Hindlimb muscle (tissue), 1 donor: ENCODE measurements around the gene CAPN10. TPM values are rescaled to one million over a fixed set of nuclear protein-coding genes. Genes with fewer than 3 reads are reported as not detected.
"Not testable (repeated sequence)": the region's sequence is repeated elsewhere in the genome, so short reads cannot be mapped to it uniquely, and the experiment has no call there.

ENCODE experiments used
- DNase-seq: peaks from one replicate; pipeline ENCODE4 v3.0.0-alpha.2; 2013
- polyA plus RNA-seq: library from polyadenylated mRNA; unstranded; fragments of 120-200 nt; gene quantifications from one replicate; pipeline ENCODE4 v1.2.1, GENCODE V29; 2013; ENCODE audit not compliant: insufficient read length

CAPN10 gene, protein sequence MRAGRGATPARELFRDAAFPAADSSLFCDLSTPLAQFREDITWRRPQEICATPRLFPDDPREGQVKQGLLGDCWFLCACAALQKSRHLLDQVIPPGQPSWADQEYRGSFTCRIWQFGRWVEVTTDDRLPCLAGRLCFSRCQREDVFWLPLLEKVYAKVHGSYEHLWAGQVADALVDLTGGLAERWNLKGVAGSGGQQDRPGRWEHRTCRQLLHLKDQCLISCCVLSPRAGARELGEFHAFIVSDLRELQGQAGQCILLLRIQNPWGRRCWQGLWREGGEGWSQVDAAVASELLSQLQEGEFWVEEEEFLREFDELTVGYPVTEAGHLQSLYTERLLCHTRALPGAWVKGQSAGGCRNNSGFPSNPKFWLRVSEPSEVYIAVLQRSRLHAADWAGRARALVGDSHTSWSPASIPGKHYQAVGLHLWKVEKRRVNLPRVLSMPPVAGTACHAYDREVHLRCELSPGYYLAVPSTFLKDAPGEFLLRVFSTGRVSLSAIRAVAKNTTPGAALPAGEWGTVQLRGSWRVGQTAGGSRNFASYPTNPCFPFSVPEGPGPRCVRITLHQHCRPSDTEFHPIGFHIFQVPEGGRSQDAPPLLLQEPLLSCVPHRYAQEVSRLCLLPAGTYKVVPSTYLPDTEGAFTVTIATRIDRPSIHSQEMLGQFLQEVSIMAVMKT
- 16.7 TPM for polyA plus RNA-seq

DNA sequence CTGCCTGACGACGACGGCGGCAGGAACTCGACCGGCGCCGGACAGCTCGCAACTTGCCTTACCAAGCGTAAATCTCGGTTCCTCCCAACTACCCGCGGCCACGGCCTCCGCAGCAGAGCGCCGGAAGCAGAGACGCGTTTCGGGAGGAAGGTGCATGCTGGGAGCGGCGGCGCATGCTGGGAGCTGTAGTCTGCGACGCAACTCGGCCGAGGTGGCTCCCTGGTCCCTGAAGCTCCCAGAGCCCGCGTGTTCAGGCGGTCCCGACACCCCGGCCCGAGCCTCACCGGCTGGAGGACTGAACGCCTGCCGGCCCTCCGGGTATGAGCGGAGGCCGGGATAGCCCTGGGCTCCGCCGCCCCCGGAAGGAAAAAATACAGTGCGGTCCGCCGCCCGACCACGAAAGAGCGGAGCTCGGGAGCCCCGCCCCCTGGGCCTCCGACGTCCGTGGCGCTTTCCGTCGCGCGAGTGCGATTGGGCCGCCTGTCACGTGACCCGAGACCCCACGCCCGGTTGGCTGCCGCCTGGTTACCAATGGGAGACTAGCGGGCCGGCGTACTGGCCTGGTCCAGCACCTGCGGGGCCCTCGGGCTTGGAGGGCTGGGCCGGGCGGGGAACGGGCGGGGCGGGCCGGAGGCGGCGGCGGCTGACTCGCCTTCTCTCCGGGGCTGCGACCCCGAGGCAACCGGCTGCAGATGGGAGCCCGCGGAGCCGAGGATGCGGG, at the start of gene CAPN10:
CAPN10 (plus strand) TSS at position 537 of the 721 bp plus-strand sequence; CDS start at position 715, 178 bp downstream.
- peak; percentile 98 for DNase-seq

DNA sequence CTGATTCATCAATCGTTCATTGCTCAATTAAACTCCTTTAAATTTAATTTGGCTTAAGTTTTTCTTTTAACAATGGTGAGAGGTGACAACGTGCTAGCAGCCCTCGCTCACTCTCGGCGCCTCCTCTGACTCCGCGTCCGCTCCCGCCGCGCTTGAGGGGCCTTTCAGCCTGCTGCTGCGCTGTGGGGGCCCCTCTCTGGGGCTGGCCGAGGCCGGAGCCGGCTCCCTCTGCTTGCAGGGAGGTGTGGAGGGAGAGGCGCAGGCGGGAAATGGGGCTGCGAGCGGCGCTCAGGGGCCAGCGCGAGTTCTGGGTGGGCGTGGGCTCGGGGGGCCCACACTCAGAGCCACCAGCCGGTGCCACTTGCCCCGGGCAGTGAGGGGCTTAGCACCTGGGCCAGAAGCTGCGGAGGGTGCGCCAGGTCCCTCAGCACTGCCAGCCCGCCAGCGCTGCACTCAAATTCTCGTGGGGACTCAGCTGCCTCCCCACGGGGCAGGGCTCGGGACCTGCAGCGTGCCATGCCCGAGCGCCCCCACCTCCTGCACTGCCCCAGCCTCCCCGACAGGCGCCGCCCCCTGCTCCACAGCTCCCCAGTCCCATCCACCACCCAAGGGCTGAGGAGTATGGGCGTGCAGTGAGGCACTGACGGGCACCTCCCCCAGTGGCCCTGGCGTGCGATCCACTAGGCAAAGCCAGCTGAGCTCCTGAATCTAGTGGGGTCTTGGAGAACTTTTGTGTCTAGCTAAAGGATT, 48.3 kb upstream of the CAPN10 start:
- DNase-seq = no peak

DNA sequence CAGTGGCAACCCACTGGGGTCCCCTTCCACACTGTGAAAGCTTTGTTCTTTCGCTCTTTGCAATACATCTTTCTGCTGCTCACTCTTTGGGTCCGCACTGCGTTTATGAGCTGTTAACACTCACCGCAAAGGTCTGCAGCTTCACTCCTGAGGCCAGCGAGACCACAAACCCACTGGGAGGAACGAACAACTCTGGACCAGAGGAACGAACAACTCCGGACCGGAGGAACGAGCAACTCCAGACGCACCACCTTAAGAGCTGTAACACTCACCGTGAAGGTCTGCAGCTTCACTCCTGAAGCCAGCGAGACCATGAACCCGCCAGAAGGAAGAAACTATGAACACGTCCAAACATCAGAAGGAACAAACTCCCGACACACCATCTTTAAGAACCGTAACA, 47.4 kb upstream of the CAPN10 start:
- not testable (repeated sequence) for DNase-seq

DNA sequence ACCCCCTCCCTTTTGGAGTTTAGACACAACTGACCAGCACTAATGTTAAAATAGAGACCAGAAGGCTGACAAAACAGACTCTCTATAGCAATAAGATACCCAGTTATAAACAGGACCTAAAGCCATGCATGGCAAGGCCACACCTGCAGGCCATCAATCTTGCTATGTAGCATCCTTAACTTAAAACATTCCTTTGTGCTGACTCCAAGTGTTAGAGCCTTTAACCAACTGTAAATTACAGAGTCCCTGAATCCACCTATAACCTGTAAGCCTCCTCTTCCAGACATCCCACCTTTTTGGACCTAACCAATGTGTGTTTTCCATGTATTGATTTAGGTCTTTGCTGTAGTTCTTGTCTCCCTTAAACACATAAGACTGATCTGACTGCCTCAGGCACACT, 46.6 kb upstream of the CAPN10 start:
- DNase-seq = no peak

DNA sequence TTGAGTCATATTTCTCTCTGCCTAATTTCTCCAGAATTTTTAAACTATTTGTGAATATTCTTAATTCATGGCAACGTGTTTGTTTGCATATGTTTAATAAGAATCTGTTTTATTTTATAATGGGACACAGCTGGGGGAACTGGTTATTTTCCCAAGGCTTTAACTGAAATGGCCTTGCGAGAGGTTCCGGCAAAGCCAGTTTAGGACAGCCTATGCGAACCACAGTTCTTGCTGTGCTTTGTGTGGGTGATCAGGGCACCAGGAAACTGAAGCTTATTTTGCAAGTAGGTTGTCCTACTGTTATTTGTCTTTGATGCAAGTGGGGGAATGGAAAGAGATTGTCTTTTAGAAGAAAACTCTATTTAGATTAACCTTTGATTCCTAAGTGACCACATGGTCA, 35.2 kb upstream of the CAPN10 start:
- DNase-seq = no peak

DNA sequence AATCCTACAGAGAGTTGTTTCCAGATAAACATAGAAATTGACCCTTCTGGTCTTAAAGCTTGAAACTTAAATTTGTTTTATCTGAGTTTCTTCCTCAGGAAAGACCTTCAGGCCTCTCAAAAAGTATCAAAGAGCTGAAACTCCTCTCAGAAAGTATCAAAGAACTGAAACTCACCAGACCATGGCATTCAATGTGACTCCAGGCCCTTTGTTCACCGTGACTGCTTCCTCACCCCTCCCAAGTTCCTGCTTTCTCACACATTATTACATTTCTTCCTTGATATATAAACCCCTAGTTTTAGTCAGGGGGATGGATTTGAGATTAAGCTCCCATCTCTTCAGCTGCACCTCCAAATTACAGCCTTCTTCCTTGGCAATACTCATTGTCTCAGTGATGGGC, 34.7 kb upstream of the CAPN10 start:
- no peak for DNase-seq

DNA sequence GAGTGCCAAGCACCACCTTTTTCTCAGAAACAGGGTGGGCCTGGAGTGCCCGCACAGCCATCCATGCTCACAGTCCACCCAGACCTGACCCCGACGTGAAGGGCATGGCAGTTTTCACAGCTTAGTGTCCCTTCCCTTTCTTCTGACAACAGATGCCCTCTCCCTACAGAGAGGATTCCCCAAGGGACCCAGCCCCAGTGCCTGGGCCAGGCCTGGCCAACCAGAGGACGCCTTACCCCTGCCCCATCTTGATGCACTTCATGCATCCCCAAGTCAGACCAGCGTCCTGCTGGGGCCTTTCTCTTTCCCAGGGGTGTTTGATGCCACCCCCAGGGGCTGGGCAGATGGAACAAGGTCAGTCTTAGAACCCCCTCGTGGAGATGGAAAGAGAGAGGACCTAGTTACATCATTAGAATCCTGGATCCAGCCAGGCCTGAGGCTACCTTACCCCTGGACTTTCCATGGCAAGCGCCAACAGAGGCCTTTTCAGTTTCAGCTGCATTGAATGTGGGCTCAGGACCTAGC, 32.5 kb upstream of the CAPN10 start:
- no peak for DNase-seq

DNA sequence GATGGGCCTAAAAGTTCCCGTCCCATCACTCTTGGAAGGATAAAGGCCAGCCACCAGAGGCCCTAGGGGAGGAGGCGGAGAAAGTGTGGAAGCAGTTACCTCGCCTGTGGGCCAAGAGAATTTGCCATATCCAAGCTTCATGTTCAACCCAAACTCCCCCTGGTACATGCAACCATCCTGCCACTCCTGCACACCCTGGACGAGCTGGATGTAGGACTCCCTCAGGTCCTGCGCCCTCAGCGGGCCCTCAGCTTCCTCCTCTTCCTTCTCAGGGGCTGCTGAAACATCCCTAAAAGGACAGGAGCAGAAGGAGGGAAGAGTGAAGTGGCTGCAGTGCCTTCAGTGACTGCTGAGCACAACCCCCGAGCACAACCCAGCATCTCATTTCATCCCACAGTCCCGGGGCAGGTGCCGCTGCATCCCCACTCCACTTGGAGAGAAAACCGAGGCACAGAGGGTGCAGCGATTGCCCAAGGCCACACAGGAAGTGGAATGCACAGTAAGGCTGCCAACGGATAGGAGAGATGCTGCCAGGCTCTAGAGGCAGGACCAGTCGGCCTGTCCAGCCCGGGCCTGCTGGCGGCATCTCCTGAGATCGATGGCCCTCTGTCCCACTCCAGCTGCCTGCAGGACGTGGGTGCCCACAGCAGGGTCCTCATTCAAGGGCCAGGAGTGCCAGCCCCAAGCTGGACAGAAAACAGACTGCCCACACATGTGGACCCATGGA, 31.6 kb upstream of the CAPN10 start:
- DNase-seq = no peak

DNA sequence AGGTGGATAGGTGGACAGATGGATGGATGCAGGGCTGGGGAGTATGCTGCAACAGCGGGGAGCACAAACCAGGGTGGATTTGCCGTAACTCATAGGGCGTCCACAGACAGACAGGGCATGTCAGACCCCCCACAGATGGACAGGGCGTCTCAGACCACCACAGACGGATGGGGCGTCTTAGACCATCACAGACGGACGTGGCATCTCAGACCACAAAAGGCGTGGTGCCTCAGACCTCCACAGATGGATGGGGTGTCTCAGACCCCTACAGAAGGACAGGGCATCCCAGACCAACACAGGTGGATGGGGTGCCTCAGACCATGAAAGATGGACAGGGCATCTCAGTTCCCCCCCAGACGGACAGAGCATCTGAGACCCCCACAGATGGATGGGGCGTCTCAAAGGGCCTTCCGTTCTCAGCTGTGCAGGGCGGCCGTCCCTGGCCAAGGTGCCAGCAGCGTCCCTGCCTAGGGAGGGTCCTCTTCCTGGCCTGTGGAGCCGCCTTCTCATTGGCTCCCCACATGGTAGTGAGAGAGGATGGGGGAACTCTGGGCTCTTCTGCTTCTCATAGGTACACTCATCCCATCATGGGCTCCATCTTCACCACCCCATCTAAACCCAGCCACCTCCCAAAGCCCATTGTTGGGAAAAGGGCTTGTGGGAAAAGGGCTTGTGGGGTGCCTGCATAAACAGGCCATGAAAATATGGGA, 30.8 kb upstream of the CAPN10 start:
- DNase-seq = no peak

DNA sequence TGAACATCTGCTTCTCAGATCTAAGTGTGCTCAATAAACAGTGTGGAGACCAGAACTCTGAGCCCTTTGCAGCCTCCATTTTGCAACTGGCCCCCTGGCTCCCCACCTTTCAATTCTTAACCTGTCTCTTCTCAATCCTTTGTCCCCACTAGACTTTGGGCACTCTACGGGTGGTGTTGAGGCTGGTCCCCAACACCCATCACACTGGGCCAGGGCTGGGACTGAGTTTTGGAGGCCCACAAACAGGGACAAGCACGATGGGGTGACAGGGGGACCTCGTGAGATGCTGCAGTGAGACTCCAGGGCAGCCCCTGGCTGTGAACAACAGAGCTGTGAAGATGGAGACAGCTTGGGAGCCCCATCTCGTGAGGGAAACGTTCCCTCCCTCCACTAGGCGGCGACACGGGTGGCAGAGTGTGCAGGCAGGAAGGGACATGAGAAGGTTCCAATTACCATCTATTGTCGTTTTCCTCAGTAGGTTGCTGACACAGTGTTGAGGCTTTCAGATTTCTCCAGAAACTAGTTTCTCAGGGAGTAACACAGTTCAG, 29.9 kb upstream of the CAPN10 start:
- DNase-seq = no peak

DNA sequence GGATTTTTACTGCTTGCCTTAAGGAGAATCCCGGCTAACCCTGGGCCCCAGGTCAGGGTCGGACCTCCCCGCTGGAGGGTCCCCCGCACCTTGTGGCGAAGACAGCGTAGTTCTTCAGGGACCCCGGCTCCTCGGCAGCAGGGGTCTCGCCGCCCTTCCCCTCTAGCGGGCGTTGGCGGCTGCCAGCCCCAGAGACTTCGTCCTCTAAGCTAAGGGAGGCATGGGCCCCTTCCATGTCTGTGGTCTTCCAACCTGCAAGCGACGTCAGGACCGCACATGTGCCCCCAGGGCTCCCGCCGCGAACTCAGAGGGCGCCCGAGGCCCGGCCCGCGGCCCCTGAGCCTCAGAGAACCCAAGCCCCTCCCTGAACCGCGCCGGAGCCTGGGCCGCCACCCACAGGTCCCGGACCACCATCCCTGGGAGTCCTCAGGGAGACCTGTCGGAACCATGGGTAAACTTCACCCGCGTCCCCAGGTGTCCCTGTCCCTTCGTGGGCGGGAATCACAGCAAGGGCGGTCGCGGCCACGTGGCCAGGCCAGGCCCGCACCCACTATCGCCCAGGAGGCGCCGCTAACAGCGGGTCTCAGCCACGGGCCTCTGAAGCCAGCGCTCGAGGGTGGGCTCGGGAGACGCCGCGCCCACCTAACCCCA, 29.3 kb upstream of the CAPN10 start:
- no peak for DNase-seq

DNA sequence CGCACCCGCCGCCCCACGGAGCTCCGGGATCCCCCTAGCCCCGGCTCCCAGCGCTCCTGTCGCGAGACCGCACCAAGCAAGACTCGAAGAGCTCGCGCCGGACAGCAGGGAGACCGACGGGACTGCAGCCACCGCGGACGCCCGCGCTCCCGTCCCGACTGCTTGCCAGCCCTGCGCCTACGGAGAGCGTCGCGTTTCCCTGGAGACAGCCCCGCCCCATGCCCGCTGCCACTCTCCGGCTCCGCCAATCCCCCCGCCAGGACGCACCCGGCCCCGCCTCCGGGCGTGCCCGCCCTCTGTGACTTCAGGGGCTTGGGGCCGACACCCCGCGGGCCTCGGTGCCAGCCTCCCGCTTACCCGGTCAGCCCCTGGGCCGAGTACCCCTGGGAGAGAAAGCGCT, 28.7 kb upstream of the CAPN10 start, which contains the start of gene ANKMY1:
ANKMY1 (minus strand) TSS at position 181 of the 400 bp plus-strand sequence. CDS start 653 bp downstream, outside the sequence.
- no peak for DNase-seq

DNA sequence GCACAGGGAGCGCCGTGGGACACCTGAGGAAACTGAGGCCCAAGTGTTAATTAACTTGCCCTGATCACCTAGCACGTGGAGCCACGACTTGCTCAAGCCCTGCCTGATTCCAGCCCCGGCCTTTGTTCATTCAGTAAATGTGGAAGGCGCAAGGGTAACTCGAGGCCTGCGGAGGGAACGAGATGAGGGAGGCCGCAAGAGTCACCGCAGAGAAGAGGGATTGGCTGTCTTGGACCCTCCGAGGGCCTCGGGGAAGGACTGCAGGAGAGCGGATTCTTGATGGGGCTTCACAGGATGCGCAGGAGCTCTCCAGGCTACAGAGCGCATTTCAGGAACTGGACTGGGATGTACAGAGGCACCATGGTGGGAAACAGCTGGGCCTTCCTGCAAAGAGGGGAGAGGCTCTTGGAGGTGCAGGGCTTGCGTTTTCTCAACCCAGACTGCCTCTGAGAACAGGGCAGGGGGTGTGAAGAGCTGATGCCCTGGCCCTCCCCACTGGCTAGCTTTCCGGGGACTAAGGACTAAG, 28.2 kb upstream of the CAPN10 start:
- no peak for DNase-seq

DNA sequence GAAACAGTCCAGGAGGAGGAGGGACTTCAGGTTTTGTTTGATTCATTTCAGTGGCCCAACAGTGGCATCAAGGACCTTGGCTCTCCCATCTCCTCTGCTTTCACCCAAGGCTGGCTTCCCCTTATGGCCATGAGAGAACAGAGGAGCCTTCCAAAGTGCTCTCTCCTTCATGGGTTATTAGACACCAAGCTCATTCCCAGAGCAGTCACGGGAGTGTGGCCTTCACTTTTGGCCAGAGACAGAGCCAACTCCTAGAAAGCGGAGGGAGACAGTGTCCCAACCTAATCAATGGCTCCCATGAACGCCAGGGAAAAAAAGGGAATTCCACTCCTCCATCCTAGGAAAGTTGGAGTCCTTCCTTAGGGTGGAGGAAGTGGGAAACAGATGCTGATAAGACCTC, 27.2 kb upstream of the CAPN10 start:
- no peak for DNase-seq

DNA sequence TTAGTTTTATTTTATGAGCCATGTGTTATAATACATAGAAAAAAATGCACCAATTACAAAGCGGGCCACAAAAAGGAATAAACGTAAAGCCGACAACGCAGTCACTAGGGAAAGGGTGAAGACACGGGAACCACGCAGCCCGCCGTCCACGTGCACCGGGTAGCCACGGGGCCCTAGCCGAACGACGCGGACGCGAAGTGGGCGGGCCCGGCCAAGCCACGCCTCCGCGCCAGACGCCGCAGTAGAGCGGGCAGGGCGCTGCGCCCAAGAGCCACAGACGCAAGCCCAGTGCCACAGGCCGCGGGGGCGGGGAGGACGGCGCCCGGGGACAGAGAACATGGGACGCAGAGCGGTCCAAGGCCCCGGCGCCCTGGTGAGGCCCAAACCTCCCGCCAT, 26.5 kb upstream of the CAPN10 start, which contains the start of gene DUSP28:
DUSP28 (plus strand) TSS at position 274 of the 396 bp plus-strand sequence. CDS start 328 bp downstream, outside the sequence.
- peak; percentile 84 for DNase-seq

DNA sequence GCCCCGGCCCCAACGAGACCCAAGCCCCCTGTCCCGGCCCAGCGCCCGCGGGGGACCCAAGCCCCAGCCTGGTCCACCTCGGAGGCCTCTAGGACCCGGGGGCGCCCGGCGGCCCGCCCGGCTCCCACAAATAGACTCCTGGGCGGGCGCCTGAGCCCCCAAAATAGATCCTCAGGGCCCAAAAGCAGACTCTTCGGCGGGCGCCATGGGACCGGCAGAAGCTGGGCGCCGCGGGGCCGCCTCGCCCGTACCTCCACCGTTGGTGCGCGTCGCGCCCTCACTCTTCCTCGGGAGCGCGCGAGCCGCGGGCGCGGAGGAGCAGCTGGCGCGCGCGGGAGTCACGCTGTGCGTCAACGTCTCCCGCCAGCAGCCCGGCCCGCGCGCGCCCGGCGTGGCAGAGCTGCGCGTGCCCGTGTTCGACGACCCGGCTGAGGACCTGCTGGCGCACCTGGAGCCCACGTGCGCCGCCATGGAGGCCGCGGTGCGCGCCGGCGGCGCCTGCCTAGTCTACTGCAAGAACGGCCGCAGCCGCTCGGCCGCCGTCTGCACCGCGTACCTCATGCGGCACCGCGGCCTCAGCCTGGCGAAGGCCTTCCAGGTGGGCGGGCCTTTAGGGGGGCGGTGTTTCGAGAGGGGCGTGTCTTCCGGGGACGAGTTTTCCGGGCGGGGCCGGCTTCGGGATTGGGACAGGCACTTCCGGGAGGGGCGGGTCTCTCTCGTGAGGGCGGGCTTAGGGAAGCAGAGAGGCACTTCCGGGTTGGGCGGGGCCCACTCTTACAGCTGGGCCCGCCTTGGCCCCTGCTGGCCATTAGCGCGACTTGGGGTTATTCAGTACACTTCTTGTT, 25.8 kb upstream of the CAPN10 start:
- DNase-seq = peak; percentile 99

DNA sequence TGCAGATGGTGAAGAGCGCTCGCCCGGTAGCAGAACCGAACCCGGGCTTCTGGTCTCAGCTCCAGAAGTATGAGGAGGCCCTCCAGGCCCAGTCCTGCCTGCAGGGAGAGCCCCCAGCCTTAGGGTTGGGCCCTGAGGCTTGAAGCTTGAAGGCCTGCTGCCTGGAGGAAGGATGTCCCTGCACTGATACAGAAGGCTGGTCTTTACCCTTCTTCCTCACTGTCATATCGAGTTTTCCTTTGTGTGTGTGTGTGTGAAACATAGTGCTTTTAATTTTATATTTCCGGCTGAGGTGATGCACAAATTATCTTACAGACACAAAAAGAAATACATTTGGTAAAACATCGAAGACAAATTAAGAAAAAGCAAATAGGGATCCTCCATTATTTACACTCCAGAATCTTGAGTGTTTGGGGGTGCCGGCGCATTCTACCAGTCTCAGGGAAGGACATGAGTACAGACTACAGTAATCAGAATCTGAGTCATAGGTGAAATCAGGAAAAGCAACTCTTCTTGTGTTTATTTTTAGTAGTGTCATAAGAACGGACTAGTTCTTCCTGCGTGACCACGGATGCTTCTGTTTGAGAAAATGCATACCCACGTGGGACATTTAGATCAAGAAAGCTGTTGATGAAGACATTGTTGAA, 25.1 kb upstream of the CAPN10 start:
- DNase-seq = no peak

DNA sequence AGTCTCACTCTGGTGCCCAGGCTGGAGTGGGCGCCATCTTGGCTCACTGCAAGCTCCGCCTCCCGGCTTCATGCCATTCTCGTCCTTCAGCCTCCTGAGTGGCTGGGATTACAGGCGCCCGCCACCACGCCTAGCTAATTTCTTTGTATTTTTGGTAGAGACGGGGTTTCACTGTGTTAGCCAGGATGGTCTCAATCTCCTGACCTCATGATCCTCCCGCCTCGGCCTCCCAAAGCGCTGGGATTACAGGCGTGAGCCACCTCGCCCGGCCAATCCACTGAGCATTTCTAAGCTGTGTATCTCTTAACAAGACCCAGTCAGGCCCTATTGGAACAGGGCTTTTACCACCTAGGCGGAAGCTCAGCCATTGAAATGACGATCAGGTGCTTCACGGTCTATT, 23.3 kb upstream of the CAPN10 start:
- DNase-seq = not testable (repeated sequence)
